PC-3 (cell line): ENCODE results near the gene C13orf42. TPM values are rescaled to one million over a fixed set of nuclear protein-coding genes. Genes with fewer than 3 reads are reported as not detected.

ENCODE experiments used
- ATAC-seq: fragments of 200-7000 bp; cut with Tn5 transposase; 2 replicates; pipeline ENCODE4 v1.9.1; 2020; ENCODE audit warnings: mild to moderate bottlenecking, moderate library complexity
- BruUV-seq: library from RNA; stranded (reverse); fragments of 400-500 nt; replicated peaks from 2 replicates; lab custom pipeline; 2021; lab: Mats Ljungman, UMichigan
- CTCF ChIA-PET: fragments of 300-600 bp; sonication (Branson Sonifier 250); formaldehyde crosslinking; loops from one replicate; lab custom pipeline; 2022; ENCODE audit warnings: antibody characterized with exemption; lab: Charles Lee
- POLR2A ChIA-PET: fragments of 300-600 bp; sonication (Branson Sonifier 250); formaldehyde crosslinking; loops from one replicate; lab custom pipeline; 2022; ENCODE audit warnings: antibody characterized with exemption; ENCODE audit not compliant: unreplicated experiment; lab: Charles Lee
- DNase-seq: peaks from one replicate; pipeline ENCODE4 v3.0.0-alpha.2; 2015
- H2AFZ ChIP-seq: fragments of 300-600 bp; sonication (generic); 2 replicates; pipeline ENCODE4 v1.6.0; 2016; ENCODE audit warnings: antibody characterized with exemption, low read length
- H3F3A ChIP-seq: fragments of 300-600 bp; sonication (generic); one replicate; pipeline ENCODE4 v1.6.0; 2017; ENCODE audit warnings: antibody characterized with exemption, low read length, control low read depth, mild to moderate bottlenecking; ENCODE audit not compliant: unreplicated experiment
- H3K27ac ChIP-seq: fragments of 300-600 bp; sonication (generic); 2 replicates; pipeline ENCODE4 v1.5.1; 2016; ENCODE audit warnings: mild to moderate bottlenecking, low read length
- H3K27me3 ChIP-seq: fragments of 300-600 bp; sonication (generic); 2 replicates; pipeline ENCODE4 v1.6.1; 2016; ENCODE audit warnings: low read length, mixed read lengths
- H3K36me3 ChIP-seq: fragments of 300-600 bp; sonication (generic); 2 replicates; pipeline ENCODE4 v1.6.1; 2016; ENCODE audit warnings: low read depth, mixed run types, low read length, mixed read lengths
- H3K4me1 ChIP-seq: fragments of 300-600 bp; sonication (generic); 2 replicates; pipeline ENCODE4 v1.5.1; 2016; ENCODE audit warnings: low read length; ENCODE audit not compliant: insufficient read depth
- H3K4me2 ChIP-seq: fragments of 300-600 bp; sonication (generic); 2 replicates; pipeline ENCODE4 v1.6.0; 2016; ENCODE audit warnings: low read length
- H3K4me3 ChIP-seq: fragments of 300-600 bp; sonication (generic); 2 replicates; pipeline ENCODE4 v1.5.1; 2016; ENCODE audit warnings: mild to moderate bottlenecking, low read length, mixed read lengths
- H3K79me2 ChIP-seq: fragments of 300-600 bp; sonication (generic); 2 replicates; pipeline ENCODE4 v1.6.1; 2017; ENCODE audit warnings: low read length, mixed read lengths
- H3K9ac ChIP-seq: fragments of 300-600 bp; sonication (generic); 2 replicates; pipeline ENCODE4 v1.6.0; 2016; ENCODE audit warnings: mild to moderate bottlenecking, low read length
- H3K9me2 ChIP-seq: fragments of 300-600 bp; sonication (generic); replicated peaks from 2 replicates; pipeline ENCODE4 v1.6.1; 2016; ENCODE audit warnings: mixed run types, low read length, mixed read lengths
- H3K9me3 ChIP-seq: fragments of 300-600 bp; sonication (generic); 2 replicates; pipeline ENCODE4 v1.6.1; 2016; ENCODE audit warnings: low read length, mixed read lengths
- H4K20me1 ChIP-seq: fragments of 300-600 bp; sonication (generic); 2 replicates; pipeline ENCODE4 v1.6.1; 2016; ENCODE audit warnings: low read length, mixed read lengths
- EZH2 ChIP-seq: fragments of 300-600 bp; sonication (generic); IDR thresholded peaks from one replicate; pipeline ENCODE4 v1.6.1; 2017; ENCODE audit warnings: antibody characterized with exemption, mild to moderate bottlenecking, low read length; ENCODE audit not compliant: unreplicated experiment
- EZH2phosphoT487 ChIP-seq: fragments of 300-600 bp; sonication (generic); IDR thresholded peaks from 2 replicates; pipeline ENCODE4 v1.6.1; 2018; ENCODE audit warnings: mild to moderate bottlenecking, antibody characterized with exemption, low read length, borderline replicate concordance
- intact Hi-C: fragments of 100-400 bp; cut with micrococcal nuclease; formaldehyde crosslinking; loops from 2 replicates; pipeline ENCODE4 v1.9.0; 2023
- total RNA-seq: library from RNA; depleted of rRNA; stranded (reverse); fragments of >200 nt; gene quantifications from 2 replicates; pipeline ENCODE4 v1.2.3, GENCODE V29; 2014
- TF ChIP-seq, protein P1 (sequence below): fragments of 300-600 bp; sonication (generic); conservative IDR thresholded peaks from 2 replicates; pipeline ENCODE4 v1.5.1; 2017; ENCODE audit warnings: antibody characterized with exemption, low read depth, mild to moderate bottlenecking, low read length

C13orf42 gene
- total RNA-seq, 1 experiment from 2014 or later, result not detected

- POLR2A ChIA-PET, result no interaction called here
- ATAC-seq, result no peak
These were observed 58.5 kb downstream of the C13orf42 start for GRCh38 chr13:51052581-51052980.

GRCh38 chr13:51050021-51050830 is 60.8 kb downstream of the C13orf42 start:
- H3K4me1 ChIP-seq, result no peaks in the 10 kb centered on the region
- no peak overlapping the region for H3K4me2 ChIP-seq
- no TSS peak for BruUV-seq
- no peak overlapping the region for H2AFZ ChIP-seq
- H3K27ac ChIP-seq, result no peak overlapping the region
- no peaks in the 10 kb centered on the region for H3K79me2 ChIP-seq
- no peaks in the 10 kb centered on the region for H4K20me1 ChIP-seq
- CTCF ChIA-PET, result no interaction called here
- TF ChIP-seq EZH2, result no peak
- TF ChIP-seq, protein P1, sequence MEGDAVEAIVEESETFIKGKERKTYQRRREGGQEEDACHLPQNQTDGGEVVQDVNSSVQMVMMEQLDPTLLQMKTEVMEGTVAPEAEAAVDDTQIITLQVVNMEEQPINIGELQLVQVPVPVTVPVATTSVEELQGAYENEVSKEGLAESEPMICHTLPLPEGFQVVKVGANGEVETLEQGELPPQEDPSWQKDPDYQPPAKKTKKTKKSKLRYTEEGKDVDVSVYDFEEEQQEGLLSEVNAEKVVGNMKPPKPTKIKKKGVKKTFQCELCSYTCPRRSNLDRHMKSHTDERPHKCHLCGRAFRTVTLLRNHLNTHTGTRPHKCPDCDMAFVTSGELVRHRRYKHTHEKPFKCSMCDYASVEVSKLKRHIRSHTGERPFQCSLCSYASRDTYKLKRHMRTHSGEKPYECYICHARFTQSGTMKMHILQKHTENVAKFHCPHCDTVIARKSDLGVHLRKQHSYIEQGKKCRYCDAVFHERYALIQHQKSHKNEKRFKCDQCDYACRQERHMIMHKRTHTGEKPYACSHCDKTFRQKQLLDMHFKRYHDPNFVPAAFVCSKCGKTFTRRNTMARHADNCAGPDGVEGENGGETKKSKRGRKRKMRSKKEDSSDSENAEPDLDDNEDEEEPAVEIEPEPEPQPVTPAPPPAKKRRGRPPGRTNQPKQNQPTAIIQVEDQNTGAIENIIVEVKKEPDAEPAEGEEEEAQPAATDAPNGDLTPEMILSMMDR, result no peak
- no peak for TF ChIP-seq EZH2phosphoT487
- H3K9ac ChIP-seq, result no peak overlapping the region
- H3K9me2 ChIP-seq, result no peaks in the 10 kb centered on the region
- ATAC-seq (no peak), DNase-seq (no peak)
- no peaks in the 10 kb centered on the region for H3F3A ChIP-seq
- H3K36me3 ChIP-seq, result no peaks in the 10 kb centered on the region
- H3K27me3 ChIP-seq, result no peaks in the 10 kb centered on the region
- POLR2A ChIA-PET, result no interaction called here
- H3K4me3 ChIP-seq, result no peak overlapping the region
- H3K9me3 ChIP-seq, result no peaks in the 10 kb centered on the region
- intact Hi-C loops, result no loop called here

More at GRCh38 chr13:51052581-51052980, 58.5 kb downstream of the C13orf42 start:
- DNase-seq, result no peak
- Histone ChIP-seq H3K27me3 (no peaks in the 10 kb centered on the region), H2AFZ (no peak overlapping the region), H3K4me1 (no peaks in the 10 kb centered on the region), H3K4me2 (no peak overlapping the region), H3K9me2 (no peaks in the 10 kb centered on the region), H3K36me3 (no peaks in the 10 kb centered on the region), H3K27ac (no peak overlapping the region), H3K79me2 (no peaks in the 10 kb centered on the region), H3K9me3 (no peaks in the 10 kb centered on the region), H3K4me3 (no peak overlapping the region), H4K20me1 (no peaks in the 10 kb centered on the region), H3K9ac (no peak overlapping the region), H3F3A (no peaks in the 10 kb centered on the region)
- intact Hi-C loops, result no loop called here
- TF ChIP-seq, protein P1, result no peak
- TF ChIP-seq EZH2 (no peak), EZH2phosphoT487 (no peak)
- CTCF ChIA-PET, result no interaction called here
- BruUV-seq, result no TSS peak

- ATAC-seq (no peak), DNase-seq (no peak)
- intact Hi-C loops, result no loop called here
- ChIA-PET POLR2A (no interaction called here), CTCF (no interaction called here)
- Histone ChIP-seq H2AFZ (no peak overlapping the region), H3K27me3 (no peaks in the 10 kb centered on the region), H3K36me3 (no peaks in the 10 kb centered on the region), H3F3A (no peaks in the 10 kb centered on the region), H3K79me2 (no peaks in the 10 kb centered on the region), H3K9me3 (no peaks in the 10 kb centered on the region), H3K4me1 (no peaks in the 10 kb centered on the region), H3K4me3 (no peak overlapping the region), H3K4me2 (no peak overlapping the region), H3K9ac (no peak overlapping the region), H3K27ac (no peak overlapping the region), H3K9me2 (no peaks in the 10 kb centered on the region), H4K20me1 (no peaks in the 10 kb centered on the region)
- TF ChIP-seq EZH2 (no peak), EZH2phosphoT487 (no peak)
- TF ChIP-seq, protein P1, result no peak
- no TSS peak for BruUV-seq
These were observed 62.5 kb downstream of the C13orf42 start for GRCh38 chr13:51048616-51049015.
